ENCODE measurements around the gene MFAP3L.

The MFAP3L gene

GRCh38 chr4:169996379-169997240 lies 29.6 kb downstream of the MFAP3L start:
- in situ Hi-C loops (cut with MboI; ENCODE audit: low sequenced_read_pairs): no loop called here

- in situ Hi-C loops (cut with MboI; ENCODE audit: low sequenced_read_pairs): no loop called here
Observed at GRCh38 chr4:169993531-169993930, 32.7 kb downstream of the MFAP3L start.

GRCh38 chr4:169988252-169988651 lies 37.9 kb downstream of the MFAP3L start:
- in situ Hi-C loops (cut with MboI; ENCODE audit: low sequenced_read_pairs): no loop called here

- in situ Hi-C loops (cut with MboI; ENCODE audit: low sequenced_read_pairs): no loop called here
Observed at GRCh38 chr4:169987327-169988228, 38.6 kb downstream of the MFAP3L start.

GRCh38 chr4:169986369-169986768 lies 39.8 kb downstream of the MFAP3L start:
- in situ Hi-C loops (cut with MboI; ENCODE audit: low sequenced_read_pairs): no loop called here

GRCh38 chr4:169985881-169986280 lies 40.3 kb downstream of the MFAP3L start:
- in situ Hi-C loops (cut with MboI; ENCODE audit: low sequenced_read_pairs): no loop called here

- in situ Hi-C loops (cut with MboI; ENCODE audit: low sequenced_read_pairs): no loop called here
Observed at GRCh38 chr4:169984745-169985144, 41.5 kb downstream of the MFAP3L start.

- in situ Hi-C loops (cut with MboI; ENCODE audit: low sequenced_read_pairs): no loop called here
Observed at GRCh38 chr4:169984173-169984572, 42.0 kb downstream of the MFAP3L start.

GRCh38 chr4:169976951-169977350 lies 49.2 kb downstream of the MFAP3L start:
- in situ Hi-C loops (cut with MboI; ENCODE audit: low sequenced_read_pairs): no loop called here

- in situ Hi-C loops (cut with MboI; ENCODE audit: low sequenced_read_pairs): no loop called here
Observed at GRCh38 chr4:169975838-169976796, 50.1 kb downstream of the MFAP3L start.

- in situ Hi-C loops (cut with MboI; ENCODE audit: low sequenced_read_pairs): no loop called here
Observed at GRCh38 chr4:169975131-169975837, 50.9 kb downstream of the MFAP3L start.

GRCh38 chr4:169971456-169972015 lies 54.7 kb downstream of the MFAP3L start:
- in situ Hi-C loops (cut with MboI; ENCODE audit: low sequenced_read_pairs): no loop called here

- in situ Hi-C loops (cut with MboI; ENCODE audit: low sequenced_read_pairs): no loop called here
Observed at GRCh38 chr4:169968999-169969398, 57.2 kb downstream of the MFAP3L start.

GRCh38 chr4:169963998-169964397 lies 62.2 kb downstream of the MFAP3L start:
- in situ Hi-C loops (cut with MboI; ENCODE audit: low sequenced_read_pairs): no loop called here

- in situ Hi-C loops (cut with MboI; ENCODE audit: low sequenced_read_pairs): no loop called here
Observed at GRCh38 chr4:169959254-169959653, 66.9 kb downstream of the MFAP3L start.

GRCh38 chr4:169958629-169959028 lies 67.6 kb downstream of the MFAP3L start:
- in situ Hi-C loops (cut with MboI; ENCODE audit: low sequenced_read_pairs): no loop called here

GRCh38 chr4:169957785-169958184 lies 68.4 kb downstream of the MFAP3L start:
- in situ Hi-C loops (cut with MboI; ENCODE audit: low sequenced_read_pairs): no loop called here

GRCh38 chr4:169956091-169956843 lies 69.9 kb downstream of the MFAP3L start:
- in situ Hi-C loops (cut with MboI; ENCODE audit: low sequenced_read_pairs): no loop called here

- in situ Hi-C loops (cut with MboI; ENCODE audit: low sequenced_read_pairs): no loop called here
Observed at GRCh38 chr4:169955521-169955920, 70.7 kb downstream of the MFAP3L start.

All from HL-60/S4 treated with retinoic acid at 250 ng/mL for 4 days and 3 days (cell line).